Erythroblast (primary cell): ENCODE data around the gene SH3D21.

ENCODE experiments used
- DNase-seq, 2 experiments: peaks; one replicate each; lab custom pipeline; 2025; lab: John Stamatoyannopoulos, UW
- GATA1 ChIP-seq: IDR thresholded peaks from 2 replicates; pipeline ENCODE4 v1.6.1; 2011; ENCODE audit warnings: low read depth, mild to moderate bottlenecking, control low read depth, low read length, moderate library complexity
- POLR2A ChIP-seq: IDR thresholded peaks from 2 replicates; pipeline ENCODE4 v1.6.1; 2011; ENCODE audit warnings: mild to moderate bottlenecking, low read length

SH3D21 gene

GRCh38 chr1:36306210-36306901 is at the start of gene SH3D21:
SH3D21 (plus strand) TSS chr1:36306368; CDS start chr1:36306421, 53 bp downstream.
- TF ChIP-seq GATA1 (no peak), POLR2A (no peak)
- DNase-seq, result peak; percentile 58 to 67

GRCh38 chr1:36256558-36257374 is 49.4 kb upstream of the SH3D21 start:
- TF ChIP-seq GATA1, result no peak
- TF ChIP-seq POLR2A, result no peak
- DNase-seq, result no peak

GRCh38 chr1:36257375-36257767 is 48.8 kb upstream of the SH3D21 start:
- DNase-seq, result peak; percentile 17 to 27
- no peak for TF ChIP-seq POLR2A
- no peak for TF ChIP-seq GATA1

GRCh38 chr1:36258960-36259344 is 47.2 kb upstream of the SH3D21 start:
- TF ChIP-seq GATA1 (no peak), POLR2A (no peak)
- DNase-seq, result no peak

- TF ChIP-seq GATA1, result no peak
- no peak for DNase-seq
Measured at GRCh38 chr1:36268981-36269380, 37.2 kb upstream of the SH3D21 start.

GRCh38 chr1:36269408-36269838 is 36.7 kb upstream of the SH3D21 start:
- no peak for TF ChIP-seq POLR2A
- DNase-seq, result no peak

- TF ChIP-seq POLR2A, result no peak
- no peak for TF ChIP-seq GATA1
- peak; percentile 41 to 73 for DNase-seq
Measured at GRCh38 chr1:36273024-36273423, 33.1 kb upstream of the SH3D21 start.

GRCh38 chr1:36274201-36274600 is 32.0 kb upstream of the SH3D21 start:
- TF ChIP-seq GATA1 (no peak), POLR2A (no peak)
- no peak for DNase-seq

GRCh38 chr1:36276688-36277087 is 29.5 kb upstream of the SH3D21 start:
- TF ChIP-seq POLR2A (no peak), GATA1 (no peak)
- no peak for DNase-seq

- DNase-seq, result no peak
- no peak for TF ChIP-seq GATA1
- TF ChIP-seq POLR2A, result no peak
Measured at GRCh38 chr1:36279110-36279788, 26.9 kb upstream of the SH3D21 start.

GRCh38 chr1:36279789-36280296 is 26.3 kb upstream of the SH3D21 start:
- DNase-seq, result no peak
- TF ChIP-seq POLR2A (no peak), GATA1 (no peak)

GRCh38 chr1:36284061-36284460 is 22.1 kb upstream of the SH3D21 start:
- DNase-seq, result no peak
- TF ChIP-seq GATA1 (no peak), POLR2A (no peak)

GRCh38 chr1:36284517-36284916 is 21.7 kb upstream of the SH3D21 start:
- DNase-seq, result no peak
- no peak for TF ChIP-seq GATA1
- TF ChIP-seq POLR2A, result no peak
